ENCODE measurements around the gene AGAP1.

AGAP1 gene

DNA sequence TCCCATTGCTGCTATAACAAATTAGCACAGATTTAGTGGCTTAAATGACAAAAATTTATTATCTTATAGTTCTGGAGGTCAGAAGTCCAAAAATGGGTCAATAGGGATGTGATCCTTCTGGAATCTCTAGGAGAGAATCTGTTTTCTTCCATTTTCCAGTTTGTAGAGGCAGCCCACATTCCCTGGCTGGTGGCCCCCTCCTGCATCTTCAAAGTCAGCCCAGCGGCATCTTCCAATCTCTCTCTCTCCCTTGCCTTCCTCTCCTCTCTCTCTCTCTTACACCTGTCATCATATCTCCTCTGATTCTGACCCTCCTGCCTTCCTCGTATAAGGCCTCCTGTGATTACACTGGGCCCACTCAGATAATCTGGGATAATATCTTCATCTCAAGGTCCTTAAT is 3.9 kb upstream of the AGAP1 start:
- no peak for DNase-seq

DNA sequence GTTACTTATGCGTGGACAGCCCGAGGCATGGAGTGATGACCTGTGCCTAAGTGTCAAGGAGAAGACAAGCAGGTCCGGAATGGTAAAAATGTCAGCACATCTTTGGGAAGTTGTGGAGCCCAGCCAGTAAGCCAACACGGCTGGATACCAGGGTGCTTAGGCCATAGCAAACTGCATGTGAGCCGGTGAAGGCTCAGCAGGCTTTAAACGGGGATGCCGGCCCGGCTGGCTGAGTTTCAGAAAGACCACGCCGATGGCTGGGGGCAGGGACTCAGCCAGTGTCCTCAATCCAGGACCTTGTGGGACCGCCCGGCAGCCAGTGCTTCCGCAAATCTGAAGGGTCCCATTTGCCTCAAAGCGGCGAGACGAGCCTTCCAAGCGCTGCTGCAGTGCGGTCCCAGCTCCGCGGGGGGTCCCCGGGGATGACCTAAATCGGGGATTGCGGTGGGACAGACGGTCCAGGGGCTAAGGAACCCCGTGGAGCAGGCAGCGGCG is 946 bp upstream of the AGAP1 start:
- DNase-seq, result no peak

DNA sequence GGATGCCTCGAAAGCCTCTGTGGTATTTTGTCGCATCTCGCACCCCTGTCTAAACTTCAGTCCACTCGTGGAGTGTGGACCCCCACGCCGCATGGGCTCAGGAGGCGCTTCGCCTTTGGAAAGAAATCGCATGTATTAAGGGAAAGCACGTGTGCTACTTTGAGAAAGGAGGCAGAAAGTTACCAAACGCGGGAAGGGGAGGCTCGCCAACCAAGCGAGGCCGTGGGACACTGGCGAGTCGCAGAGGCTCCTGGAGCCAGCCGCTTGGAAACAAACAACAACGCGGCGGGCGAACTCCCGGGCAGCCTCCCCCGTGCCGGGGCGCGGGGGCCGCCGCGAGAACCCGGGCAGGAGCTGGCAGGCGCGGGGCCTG is 455 bp upstream of the AGAP1 start:
- DNase-seq, result no peak

DNA sequence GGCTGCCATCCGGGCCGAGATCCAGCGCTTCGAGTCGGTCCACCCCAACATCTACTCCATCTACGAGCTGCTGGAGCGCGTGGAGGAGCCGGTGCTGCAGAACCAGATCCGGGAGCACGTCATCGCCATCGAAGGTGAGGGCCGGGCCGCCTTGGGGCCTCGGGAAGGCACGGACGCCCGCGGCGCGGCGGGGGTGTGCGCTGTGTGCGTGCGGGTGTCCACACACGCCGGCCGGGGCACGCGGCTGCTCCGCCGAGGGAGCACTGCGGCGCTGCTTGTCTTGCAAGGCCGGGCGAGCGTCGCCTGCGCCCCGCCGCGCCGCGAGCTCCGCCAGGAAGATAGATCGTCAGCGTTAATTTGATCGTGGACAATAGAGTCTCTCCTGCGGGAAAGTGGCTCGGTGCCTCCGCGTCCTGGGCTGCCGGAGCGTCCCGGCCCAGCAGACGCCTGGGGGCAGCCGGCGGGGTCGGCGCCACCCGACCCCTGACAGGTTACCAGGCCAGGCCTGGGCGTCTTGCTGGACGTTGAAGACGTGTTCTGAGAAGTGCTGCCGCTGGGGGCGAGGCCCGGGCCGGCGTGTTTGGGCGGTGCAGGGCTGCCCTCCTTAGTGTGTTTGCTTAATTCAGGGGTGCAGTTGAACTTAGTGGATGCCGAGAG is 1.0 kb downstream of the AGAP1 start:
- no peak for DNase-seq

DNA sequence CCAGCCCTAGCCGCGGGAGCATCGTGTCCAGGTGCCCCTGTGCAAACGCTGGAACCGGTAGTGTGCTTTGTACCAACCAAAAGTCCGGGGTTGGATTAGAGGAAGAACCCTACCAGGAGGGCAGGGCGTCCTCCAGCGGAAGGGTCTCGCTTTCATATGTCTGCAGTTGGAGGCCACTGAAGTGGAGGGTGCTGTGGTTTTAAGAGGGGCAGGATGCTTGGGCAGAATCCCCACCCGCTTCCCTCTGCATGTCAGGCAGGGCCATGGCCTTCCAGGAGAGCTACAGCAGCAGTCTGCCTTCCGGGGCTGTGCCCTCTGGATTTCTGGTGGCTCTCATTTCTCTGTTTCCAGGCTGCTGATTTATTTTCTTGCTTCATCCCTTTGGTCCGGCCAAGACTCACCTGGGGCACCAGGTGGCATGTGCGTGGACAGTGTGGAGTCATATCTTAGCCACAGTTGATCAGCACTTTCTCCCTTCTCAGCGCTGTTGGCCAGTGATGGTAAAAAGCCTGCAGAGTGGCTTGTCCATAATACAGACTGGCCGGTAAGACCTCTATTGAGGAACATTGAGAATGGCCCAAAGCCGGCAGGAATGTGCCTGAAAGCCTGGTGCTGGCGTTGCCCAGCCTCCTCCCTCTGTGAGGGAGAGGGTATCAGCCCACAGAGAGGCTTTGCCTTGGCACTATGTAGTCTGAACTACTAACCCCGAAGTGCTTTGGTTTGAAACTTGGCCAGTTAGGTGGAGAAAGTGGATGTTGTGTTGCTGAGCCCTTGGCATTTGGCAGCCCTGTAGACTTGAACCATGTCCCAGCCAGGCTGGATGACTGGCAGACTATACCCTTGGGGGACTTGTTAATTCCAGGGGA is 1.8 kb downstream of the AGAP1 start:
- no peak for DNase-seq

DNA sequence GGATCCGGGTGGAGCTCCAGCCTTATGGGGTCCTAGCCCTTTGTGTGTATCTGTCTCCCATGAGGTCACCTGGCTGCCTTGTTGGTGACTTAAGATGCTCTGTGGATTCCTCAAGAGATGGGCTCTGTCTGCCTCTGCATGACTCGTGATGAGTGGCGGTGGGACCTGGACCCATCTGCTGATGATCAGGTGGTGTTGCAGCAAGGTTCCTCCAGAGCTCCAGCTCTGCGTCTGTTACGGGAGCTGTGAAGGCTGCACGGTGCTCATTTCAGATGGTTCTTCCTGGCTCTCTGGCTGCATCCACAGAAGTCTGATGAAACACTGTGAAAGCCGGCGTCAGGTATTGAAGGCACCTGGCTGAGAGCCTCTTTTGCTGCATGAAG is 2.4 kb downstream of the AGAP1 start:
- DNase-seq, result no peak

DNA sequence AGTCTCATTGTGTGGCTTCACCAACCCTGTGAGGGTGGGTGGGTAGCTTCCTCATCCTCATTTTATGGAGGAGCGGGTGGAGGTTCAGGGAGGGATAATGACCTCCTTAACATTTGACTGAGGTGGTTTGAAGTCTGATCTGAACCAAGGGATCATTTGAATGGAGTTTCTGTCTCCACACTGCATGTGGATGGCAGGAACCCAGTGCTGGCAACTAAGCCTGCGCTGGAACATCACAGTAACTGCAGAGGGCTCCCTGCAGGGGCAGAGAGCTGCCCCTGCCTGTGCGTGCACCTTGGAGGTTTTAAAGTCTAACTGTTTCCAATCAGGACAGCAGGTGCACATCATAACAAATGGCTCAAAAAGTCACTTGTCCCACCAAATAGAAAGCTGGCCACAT is 3.3 kb downstream of the AGAP1 start:
- DNase-seq, result no peak

DNA sequence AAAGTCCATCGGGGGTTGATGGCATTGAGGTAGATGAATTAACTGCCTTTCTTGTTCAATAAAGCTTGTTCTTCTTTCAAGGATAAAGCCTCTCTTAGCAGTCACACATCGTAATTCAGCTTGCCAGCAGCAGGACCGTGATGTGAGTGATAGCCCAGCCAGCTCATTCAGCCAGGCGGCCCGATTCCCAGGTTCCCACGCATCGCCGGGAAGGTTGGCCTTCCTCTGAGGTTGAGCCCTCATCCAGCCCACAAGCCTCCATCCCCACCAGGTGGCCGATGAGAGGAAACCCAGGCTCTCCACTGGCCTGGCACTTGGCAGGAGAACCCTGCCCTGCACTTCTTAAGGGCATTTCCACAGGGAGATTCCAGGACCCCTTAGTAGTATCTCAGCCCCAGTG is 4.7 kb downstream of the AGAP1 start:
- DNase-seq, result no peak

DNA sequence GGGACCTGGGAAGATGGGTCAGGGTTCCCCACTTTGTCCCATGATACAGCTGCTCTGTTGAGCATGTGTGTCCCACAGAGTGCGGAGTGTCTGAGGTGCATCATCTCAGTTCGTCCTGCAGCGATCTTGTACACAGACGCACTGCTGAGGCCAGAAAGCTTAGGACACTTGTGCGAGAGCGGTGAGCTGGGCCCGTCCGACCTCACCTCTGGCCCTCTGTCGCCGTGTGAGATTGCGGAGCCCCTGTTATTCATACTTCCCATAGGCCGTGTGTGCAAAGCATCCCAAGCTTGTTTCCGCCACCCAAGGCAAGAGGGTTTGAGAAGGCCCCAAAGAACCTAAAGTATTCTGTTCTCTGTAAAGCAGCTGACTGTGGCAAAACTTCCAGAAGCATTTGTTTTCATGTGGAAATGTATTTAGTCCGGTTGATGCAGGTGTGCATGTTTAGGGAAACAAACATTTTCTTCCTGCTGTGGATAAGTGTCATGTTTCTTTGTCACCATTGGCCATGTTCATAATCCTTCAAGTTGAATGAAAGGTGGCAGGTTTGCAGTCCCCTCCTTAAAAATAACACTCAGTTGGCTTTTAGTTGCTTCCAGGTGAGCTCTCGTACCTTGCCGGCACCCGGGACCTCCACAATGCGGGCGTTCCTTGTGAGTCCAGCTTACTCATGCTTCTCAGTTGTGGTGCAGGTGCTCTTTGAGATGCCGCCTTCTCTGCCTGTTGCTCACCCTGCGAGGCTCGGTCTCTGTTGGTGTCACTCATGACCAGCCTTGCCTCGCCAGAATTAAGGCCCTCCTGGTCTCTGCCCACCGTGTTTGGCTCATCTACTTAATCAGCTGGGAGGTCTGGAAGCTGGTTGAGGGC is 5.3 kb downstream of the AGAP1 start:
- DNase-seq, result no peak

DNA sequence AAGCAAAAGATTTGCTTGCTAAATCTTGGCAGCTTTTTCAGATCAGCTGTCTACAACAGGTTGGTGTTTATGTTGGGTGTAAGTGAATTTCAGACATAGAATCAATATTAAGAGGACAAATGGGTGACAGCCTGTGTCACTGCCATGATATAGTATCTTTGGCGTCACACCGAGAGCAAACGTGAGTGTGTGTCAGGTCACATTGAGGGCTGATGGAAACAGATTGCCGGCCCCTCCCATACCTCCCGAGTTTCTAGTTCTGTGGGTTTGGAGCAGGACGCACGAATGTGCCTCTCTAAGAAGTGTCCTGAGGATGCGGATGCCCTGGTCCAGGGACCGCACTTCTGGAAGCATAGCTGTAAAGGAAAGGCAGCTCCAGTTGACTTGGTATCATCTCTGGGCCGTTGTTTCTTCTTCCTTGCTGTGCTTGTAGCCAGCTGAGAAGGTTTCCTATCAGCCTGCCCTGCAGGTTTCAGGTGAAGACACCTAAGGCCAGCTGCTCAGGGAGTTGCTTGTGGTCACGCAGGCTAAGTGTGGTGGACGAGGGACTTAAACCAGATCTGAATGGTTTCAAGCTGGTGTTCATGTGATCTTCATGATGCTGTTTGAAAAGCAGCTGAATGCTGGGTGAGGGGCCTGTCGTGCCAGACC is 6.4 kb downstream of the AGAP1 start:
- DNase-seq, result no peak

DNA sequence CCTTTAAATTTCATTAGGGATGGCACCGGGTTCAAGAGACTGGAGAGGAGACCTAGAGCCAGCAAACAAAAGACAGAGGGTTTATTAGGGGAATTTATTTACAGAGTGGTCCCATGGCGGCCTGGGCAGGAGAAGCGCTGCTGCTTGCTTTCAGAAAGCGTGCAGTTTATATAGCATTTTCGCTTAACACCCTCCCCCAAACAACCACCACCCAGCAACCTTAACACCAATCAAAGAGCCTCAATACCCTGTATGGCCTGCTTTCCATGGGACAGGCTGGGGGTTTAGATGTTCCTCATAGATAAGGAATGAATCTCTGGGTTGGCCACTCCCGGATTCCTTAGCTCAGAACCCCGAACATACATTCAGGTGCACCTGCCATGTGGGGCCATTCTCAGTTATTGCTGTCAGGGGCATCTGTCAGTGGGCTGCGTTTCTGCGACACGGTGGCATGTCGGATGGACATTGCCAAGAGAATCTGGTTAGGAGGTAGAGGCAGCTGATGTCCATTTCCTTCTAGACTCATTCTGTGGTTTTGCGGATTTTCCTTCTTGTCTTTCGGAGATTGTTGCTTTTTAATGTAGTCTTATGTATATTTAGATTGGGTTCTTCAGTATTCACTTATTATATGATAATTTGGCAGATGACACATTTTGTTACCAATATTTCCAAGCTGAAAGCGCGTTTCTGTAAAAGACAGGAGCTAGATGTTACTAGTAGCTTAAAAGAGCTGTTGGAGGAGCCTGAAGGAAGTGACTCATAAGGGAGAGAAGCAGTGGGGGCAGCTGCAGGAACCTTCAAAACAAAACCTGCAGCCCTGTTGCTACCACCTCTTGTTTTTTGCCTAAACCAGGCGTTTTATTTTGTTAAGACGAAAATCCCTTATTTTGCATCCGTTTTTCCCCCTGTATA is 7.2 kb downstream of the AGAP1 start:
- DNase-seq, result no peak

DNA sequence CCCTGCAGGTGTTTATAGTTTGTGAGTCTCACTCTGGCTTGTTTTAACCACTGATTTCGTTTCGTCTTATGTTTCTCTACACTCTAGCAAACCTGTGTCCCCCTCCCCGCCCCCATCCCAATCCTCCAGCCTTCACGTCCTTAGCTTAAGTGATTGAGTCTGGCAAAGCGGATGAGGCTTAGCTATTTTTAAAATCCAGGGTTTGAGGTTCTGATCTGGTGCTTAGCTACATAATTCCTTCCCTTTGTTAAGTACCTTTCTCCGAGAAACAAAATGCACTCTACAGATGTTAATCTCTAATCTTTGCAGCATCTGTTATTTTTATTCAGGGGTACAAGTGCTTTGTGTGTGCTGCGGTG is 7.8 kb downstream of the AGAP1 start:
- DNase-seq, result no peak

DNA sequence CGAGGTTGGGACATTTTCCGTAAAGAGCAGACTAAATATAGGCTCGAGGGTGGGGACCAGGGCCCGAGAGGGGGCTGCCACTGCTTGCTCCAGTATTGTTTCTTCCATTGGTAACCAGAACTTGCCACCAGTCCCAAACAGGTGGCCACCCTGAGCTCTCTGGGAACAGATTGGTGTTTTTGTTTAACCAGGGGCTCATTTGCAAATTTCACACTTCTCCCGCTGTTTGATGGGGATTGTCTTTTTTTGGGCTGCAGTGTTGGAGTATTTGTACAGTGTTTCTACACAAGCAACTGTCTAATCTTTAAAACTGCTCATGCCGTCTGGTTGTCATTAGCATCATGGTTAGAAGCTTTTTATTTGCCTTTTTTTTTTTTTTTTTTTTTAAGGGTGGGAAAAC is 8.5 kb downstream of the AGAP1 start:
- no peak for DNase-seq

DNA sequence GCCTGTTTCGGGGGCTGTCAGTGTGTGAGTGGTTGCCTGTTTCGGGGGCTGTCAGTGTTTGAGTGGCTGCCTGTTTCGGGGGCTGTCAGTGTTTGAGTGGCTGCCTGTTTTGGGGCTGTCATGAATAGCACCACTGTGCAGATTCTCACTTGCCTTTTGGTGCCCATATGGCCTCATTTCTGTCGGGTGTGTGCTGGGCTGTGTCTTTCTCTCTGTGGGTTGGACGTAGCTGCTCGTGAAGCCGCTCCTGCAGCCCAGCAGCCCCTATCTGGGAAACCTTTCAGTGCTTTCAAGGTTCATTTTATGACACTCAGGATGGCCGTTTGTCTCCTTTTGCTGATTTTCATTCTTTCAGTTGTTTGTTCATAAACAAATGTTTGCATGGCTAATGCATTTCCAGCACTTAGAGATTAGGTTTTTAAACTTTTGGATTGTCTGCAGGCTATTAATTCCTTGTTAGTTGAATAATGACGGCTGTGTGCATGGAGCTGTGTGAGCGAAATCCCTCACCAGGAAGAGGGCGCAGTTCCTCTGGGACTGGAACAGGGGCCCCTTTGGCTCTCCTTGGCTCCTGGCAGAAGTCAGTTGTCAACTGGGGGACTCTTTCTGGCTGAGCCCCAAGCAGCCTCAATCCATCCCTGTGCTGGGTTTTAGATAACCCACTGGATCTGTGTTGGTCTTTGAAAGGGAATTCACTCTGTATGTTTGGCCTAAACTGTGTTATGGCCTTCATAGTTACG is 10.8 kb downstream of the AGAP1 start:
- DNase-seq, result no peak

DNA sequence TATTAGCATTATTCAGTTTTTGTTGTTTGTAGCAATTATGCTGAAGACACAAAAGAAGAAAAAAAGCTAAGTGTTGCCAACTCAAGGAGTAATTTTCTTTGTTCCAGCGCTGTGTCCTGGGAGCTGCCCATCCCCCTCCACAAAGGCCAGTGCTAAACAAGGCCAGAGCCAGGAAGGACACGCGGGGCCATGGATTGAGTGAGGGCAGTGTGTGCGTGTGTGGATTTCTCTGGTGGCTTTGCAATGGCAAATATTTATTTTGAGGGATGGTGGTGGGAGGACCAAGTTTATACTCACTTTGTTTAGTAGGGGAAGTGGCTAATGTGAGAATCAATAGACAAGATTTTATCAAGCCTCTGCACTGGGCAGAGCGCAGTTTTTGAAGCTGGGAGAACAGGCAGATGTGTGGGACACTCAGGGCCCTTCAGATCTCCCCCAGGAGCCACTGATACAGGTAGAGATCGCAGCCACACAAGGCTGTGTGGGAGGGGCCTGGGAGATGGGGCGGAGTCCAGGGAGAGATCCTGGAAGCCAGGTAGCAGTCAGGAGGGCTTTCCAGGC is 11.4 kb downstream of the AGAP1 start:
- no peak for DNase-seq

DNA sequence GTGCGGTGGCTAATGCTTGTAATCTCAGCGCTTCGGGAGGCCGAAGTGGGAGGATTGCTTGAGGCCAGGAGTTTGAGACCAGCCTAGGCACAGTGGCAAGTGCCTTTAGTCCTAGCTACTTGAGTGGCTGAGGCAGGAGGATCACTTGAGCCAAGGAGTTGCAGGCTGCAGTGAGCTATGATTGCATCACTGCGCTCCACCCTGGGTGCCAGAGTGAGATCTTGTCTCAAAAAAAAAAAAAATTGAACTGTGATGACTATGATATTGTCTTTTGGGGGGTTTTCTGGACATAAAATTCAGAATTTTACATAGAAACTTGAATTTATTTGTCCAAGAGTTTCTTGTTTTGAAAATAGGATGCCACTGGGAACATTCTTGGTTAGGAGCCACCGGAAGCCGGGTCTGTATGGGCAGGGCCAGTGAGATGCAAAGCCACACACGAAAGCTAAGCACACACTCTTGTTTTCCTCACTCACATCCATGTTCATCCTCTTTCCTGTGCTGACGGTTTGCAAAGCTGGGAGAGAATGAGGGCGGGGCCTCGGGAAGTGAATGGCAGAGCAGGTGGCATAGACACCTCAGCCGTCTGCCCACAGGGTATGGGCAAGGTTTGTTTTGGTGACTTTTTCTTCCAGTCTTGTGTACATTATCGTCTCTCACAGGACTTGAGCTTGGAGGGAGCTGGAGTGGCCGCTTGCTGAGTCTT is 12.6 kb downstream of the AGAP1 start:
- no peak for DNase-seq

DNA sequence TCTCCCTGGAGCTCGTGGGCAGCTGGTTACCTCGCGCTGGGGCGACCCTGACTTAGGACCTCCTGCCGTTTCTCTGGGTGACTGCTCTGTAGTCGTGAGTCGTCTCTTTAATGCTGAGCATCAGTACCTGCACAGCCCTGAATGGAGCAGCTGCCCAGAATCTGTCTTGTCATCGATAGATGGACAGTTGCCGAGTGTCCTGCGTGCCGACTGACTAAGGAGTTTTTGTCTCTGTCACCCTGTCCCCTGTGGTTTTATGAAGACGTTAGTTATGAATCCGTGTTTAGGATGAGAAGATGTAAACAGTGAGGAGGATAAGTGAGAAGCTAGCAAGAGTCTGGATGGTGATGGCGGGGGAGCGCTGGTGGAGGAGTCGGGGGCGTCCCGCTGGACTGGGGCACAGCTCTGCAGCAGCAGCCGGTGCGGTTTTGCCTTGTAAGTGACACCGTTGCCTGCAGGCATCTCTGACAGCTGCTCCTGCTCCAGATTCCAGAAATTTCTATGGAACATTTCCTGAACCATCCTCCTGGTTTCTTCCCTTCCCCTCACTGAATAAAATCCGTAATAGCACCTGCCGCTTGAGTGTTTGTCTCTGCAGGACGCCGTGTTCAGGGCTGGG is 13.3 kb downstream of the AGAP1 start:
- DNase-seq, result no peak

DNA sequence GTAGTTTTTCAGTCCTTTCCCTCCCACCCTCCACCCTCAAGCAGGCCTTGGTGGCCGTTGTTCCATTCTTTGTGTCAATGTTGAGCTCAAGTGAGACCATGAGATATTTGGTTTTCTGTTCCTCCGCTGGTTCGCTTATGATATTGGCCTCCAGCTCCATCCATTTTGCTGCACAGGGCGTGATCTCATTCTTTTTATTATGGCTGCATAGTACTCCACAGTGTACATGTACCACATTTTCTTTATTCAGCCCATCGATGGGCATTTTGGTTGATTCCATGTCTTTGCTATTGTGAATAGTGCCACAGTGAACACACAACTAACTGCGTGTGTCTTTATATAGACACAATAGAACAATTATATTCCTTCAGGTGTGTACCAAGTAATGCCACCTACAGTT is 14.1 kb downstream of the AGAP1 start:
- no peak for DNase-seq

DNA sequence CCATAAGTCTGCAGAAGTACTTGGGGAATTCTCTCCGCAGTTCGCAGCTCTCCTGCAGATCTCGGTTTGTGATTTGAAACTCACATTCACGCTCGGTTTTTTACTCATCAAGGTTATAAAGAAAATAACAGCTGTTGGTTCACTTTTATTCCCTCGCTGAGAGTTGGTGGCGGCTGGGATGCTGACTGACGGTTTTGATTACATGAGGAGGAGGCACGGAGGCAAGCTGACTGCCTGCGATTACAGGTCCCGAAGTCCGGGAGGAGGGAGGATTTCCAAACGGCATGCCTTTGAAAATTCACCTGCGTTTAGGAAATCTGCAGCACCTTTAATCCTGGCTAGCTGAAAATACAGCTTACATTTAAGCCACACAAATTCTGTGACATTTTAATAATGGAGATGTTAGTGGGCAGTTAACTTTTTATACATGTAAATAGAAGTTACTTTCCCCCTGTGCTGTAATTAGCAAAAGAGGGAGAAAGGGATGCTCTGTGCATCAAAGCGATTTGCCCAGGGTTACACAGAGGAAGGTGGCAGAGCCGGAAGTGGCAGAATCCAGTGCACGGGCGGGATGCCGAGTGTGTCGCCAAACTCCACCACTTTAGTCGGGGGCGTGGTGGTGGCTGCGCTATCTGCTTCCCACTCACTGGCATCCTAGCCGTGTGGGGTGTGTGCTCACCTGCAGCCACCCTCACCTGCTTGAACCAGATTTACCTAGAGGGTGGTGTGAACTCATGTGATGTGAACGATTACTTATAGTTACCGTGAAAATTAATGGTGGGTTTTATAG is 14.7 kb downstream of the AGAP1 start:
- no peak for DNase-seq

Measured in effector CD8-positive, alpha-beta T cell (primary cell).